ENCODE results near the gene MALRD1. TPM values are rescaled to one million over a fixed set of nuclear protein-coding genes. Genes with fewer than 3 reads are reported as not detected.
A peak's percentile ranks its signal among the peaks of the same experiment; 100 is the strongest.

The MALRD1 gene
- total and polyA plus RNA-seq, 2 donors from 2014 or later, result 2.0 to 2.4 TPM

GRCh38 chr10:19577807-19578206, 529.2 kb downstream of the MALRD1 start:
- no peak overlapping the region for H3K27ac ChIP-seq (ENCODE audit: low read depth in 2 of 2, low read length in 2 of 2)
- H3K4me3 ChIP-seq (ENCODE audit: low read length in 3 of 3), result no peak overlapping the region
- no peak for FAIRE-seq
- no peaks in the 10 kb centered on the region for H3K27me3 ChIP-seq (ENCODE audit: control insufficient read depth, insufficient read depth, low read length)
- no peaks in the 10 kb centered on the region for H3K4me1 ChIP-seq (ENCODE audit: control insufficient read depth in 2 of 3, insufficient read depth in 2 of 3, low read depth in 1 of 3, low read length in 3 of 3)
- no peaks in the 10 kb centered on the region for H3K9me3 ChIP-seq (ENCODE audit: control insufficient read depth in 2 of 3, insufficient read depth in 1 of 3, low read length in 3 of 3)
- peak in 1 of 5 donors; percentile 13 for DNase-seq
- TF ChIP-seq, protein P1, sequence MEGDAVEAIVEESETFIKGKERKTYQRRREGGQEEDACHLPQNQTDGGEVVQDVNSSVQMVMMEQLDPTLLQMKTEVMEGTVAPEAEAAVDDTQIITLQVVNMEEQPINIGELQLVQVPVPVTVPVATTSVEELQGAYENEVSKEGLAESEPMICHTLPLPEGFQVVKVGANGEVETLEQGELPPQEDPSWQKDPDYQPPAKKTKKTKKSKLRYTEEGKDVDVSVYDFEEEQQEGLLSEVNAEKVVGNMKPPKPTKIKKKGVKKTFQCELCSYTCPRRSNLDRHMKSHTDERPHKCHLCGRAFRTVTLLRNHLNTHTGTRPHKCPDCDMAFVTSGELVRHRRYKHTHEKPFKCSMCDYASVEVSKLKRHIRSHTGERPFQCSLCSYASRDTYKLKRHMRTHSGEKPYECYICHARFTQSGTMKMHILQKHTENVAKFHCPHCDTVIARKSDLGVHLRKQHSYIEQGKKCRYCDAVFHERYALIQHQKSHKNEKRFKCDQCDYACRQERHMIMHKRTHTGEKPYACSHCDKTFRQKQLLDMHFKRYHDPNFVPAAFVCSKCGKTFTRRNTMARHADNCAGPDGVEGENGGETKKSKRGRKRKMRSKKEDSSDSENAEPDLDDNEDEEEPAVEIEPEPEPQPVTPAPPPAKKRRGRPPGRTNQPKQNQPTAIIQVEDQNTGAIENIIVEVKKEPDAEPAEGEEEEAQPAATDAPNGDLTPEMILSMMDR (IDR thresholded peaks at IDR 0.05; ENCODE audit: borderline replicate concordance, extremely low read depth, insufficient read depth), result no peak
- intact Hi-C loops (cut with DNase I), result no loop called here
- H3K36me3 ChIP-seq (ENCODE audit: control insufficient read depth in 2 of 3, insufficient read depth in 3 of 3, low read length in 3 of 3), result no peaks in the 10 kb centered on the region
- H3K9ac ChIP-seq (ENCODE audit: low read length in 3 of 3), result no peak overlapping the region

DNA sequence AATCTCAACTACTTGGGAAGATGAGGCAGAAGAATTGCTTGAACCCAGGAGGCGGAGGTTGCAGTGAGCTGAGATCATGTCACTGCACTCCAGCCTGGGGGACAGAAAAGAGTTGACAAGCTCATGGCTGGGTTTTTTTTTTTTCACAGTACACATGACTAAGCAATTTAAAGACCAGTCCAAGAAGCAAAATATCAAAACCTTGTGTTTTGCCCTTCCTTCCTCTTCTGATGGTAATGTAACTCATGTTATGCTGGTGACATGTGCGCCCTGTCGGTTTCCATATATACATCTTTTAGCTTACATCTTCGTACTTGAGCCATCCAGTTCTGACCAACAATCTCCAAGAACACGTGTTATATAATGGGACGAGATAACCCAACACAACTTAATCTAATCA, 530.0 kb downstream of the MALRD1 start:
- H3K9me3 ChIP-seq (ENCODE audit: control insufficient read depth in 2 of 3, insufficient read depth in 1 of 3, low read length in 3 of 3), result no peaks in the 10 kb centered on the region
- H3K4me3 ChIP-seq (ENCODE audit: low read length in 3 of 3), result no peak overlapping the region
- no peak overlapping the region for H3K27ac ChIP-seq (ENCODE audit: low read depth in 2 of 2, low read length in 2 of 2)
- H3K27me3 ChIP-seq (ENCODE audit: control insufficient read depth, insufficient read depth, low read length), result no peaks in the 10 kb centered on the region
- TF ChIP-seq, protein P1 (IDR thresholded peaks at IDR 0.05; ENCODE audit: borderline replicate concordance, extremely low read depth, insufficient read depth), result no peak
- no peaks in the 10 kb centered on the region for H3K4me1 ChIP-seq (ENCODE audit: control insufficient read depth in 2 of 3, insufficient read depth in 2 of 3, low read depth in 1 of 3, low read length in 3 of 3)
- DNase-seq (no peak), FAIRE-seq (no peak)
- no peak overlapping the region for H3K9ac ChIP-seq (ENCODE audit: low read length in 3 of 3)
- intact Hi-C loops (cut with DNase I), result no loop called here
- H3K36me3 ChIP-seq (ENCODE audit: control insufficient read depth in 2 of 3, insufficient read depth in 3 of 3, low read length in 3 of 3), result no peaks in the 10 kb centered on the region

DNA sequence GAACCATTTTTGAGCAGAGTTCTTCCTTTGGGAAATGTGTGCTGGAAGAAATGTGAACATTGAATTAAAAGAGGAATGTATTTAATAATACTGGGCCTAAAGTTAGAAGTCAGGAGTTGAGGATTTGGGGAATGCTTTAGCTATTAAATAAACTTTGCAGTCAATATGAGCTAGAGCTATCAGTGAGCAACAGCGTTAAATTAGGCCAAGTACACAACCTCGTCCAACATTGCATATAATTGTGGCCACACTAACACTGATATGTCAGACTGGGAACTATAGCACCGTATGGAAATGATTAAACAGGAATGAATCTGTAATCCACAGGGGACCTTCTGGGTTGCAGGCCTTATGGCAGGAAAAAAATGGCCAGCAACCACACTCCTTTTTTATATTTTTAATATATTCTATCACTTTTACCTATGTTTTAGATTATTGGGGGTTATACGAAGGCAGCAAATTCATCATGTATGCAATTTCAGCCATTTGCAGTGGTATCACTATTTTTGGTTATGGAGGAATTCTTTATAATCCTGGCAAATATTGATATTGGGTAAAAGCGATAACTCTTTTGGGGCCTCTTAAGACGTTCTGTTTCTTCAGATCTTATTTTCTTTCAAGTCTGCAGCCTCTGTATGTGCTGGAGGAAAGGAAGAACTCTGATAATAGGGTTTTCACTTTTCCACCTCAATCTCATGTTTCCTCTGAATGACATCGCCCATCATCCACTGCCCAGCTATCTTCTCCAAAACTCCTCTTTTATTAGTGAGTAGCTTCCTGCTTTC, 531.4 kb downstream of the MALRD1 start:
- TF ChIP-seq, protein P1 (IDR thresholded peaks at IDR 0.05; ENCODE audit: borderline replicate concordance, extremely low read depth, insufficient read depth), result no peak
- intact Hi-C loops (cut with DNase I), result no loop called here

More for the DNA sequence above, 531.4 kb downstream of the MALRD1 start:
- no peak for DNase-seq
- no peak overlapping the region for H3K27ac ChIP-seq (ENCODE audit: low read depth in 2 of 2, low read length in 2 of 2)
- H3K27me3 ChIP-seq (ENCODE audit: control insufficient read depth, insufficient read depth, low read length), result no peaks in the 10 kb centered on the region
- H3K4me3 ChIP-seq (ENCODE audit: low read length in 3 of 3), result no peak overlapping the region
- no peaks in the 10 kb centered on the region for H3K36me3 ChIP-seq (ENCODE audit: control insufficient read depth in 2 of 3, insufficient read depth in 3 of 3, low read length in 3 of 3)
- H3K4me1 ChIP-seq (ENCODE audit: control insufficient read depth in 2 of 3, insufficient read depth in 2 of 3, low read depth in 1 of 3, low read length in 3 of 3), result no peaks in the 10 kb centered on the region
- no peaks in the 10 kb centered on the region for H3K9me3 ChIP-seq (ENCODE audit: control insufficient read depth in 2 of 3, insufficient read depth in 1 of 3, low read length in 3 of 3)
- H3K9ac ChIP-seq (ENCODE audit: low read length in 3 of 3), result no peak overlapping the region
- no peak for FAIRE-seq

Measured in kidney (tissue), 14 donors.